ENCODE measurements around the gene SRGAP1.

Gene SRGAP1

DNA sequence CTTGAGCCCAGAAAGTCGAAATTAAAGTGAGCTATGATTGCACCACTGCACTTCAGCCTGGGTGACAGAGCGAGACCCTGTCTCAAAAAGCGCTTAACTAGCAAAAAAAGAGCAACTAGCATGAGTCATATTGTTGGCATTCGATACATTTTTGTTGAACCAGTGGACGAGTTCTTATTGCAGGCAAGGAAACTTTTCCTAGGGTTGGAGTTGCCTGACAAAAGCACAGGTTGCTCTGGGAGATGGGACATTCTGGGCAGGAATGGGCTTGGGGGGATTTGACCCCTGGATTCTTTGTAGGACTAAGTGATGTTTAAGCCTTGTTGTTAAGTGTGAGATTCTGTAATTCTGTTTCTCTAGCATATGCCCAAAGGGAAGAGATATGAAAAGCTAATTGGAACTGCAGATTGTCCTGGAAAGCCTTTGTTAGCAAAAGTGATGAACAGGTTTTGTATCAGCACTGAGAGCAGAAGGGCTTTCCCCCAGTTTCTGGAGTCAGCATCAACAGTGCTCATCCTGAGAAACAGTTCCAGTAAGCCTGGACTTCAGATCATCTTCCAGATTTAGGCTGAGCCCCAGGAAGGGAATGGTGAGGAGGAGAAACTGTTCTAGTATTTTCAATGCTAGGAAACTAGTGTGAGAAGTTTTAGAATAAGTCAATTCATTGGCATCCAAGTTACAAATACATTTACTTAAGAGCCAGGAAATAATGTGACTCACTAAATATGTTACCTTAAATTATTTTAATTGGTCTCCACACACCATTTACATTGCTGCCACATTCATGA lies 123.1 kb downstream of the SRGAP1 start:
- H3K4me1 ChIP-seq (ENCODE audit: control insufficient read depth, insufficient read depth, low read length), result no peaks in the 10 kb centered on the region
- H3K9me3 ChIP-seq (ENCODE audit: control insufficient read depth, insufficient read depth, low read depth, low read length), result no peaks in the 10 kb centered on the region
- POLR2A ChIA-PET, result no interaction called here
- H3K36me3 ChIP-seq (ENCODE audit: control insufficient read depth in 2 of 2, insufficient read depth in 1 of 2, low read length in 2 of 2), result no peaks in the 10 kb centered on the region
- TF ChIP-seq, protein P1, sequence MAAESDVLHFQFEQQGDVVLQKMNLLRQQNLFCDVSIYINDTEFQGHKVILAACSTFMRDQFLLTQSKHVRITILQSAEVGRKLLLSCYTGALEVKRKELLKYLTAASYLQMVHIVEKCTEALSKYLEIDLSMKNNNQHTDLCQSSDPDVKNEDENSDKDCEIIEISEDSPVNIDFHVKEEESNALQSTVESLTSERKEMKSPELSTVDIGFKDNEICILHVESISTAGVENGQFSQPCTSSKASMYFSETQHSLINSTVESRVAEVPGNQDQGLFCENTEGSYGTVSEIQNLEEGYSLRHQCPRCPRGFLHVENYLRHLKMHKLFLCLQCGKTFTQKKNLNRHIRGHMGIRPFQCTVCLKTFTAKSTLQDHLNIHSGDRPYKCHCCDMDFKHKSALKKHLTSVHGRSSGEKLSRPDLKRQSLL (tag by site-specific recombination; IDR thresholded peaks at IDR 0.05), result no peak
- TF ChIP-seq FEZF1 (tag by site-specific recombination; IDR thresholded peaks at IDR 0.05), result peak; percentile 24; the same call in 1 of the 2 replicates
- H3K4me3 ChIP-seq (ENCODE audit: low read depth, low read length), result no peak overlapping the region
- CTCF ChIA-PET, result interaction anchor here (0.6 to 0.7 kb wide), 3 partner anchors 16 to 873 kb away, joined by 3 to 4 read pairs (median 3); no protein-coding TSS in a partner anchor
- no peak overlapping the region for H3K27ac ChIP-seq (ENCODE audit: extremely low read depth, low read depth, low read length)

DNA sequence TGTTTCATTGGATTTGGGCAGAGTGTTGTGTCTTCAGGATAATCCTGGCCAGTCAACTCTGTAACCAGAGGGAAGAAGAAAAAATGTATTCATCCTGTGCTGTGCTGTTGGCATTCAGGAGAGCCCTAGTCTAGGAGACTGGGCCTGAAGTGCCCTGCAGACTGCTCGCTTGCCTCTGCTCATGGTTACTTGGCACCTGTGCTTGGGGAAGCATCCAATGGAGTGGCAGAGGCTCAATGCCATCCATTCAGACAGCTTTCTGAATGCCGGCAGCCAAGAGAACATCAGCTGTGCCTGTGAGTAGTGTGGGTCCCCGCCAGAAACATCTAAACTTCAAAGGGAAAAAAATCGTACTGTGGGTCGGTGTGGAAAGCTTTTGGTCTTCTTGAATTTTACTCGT lies 124.2 kb downstream of the SRGAP1 start:
- Histone ChIP-seq H3K27ac (ENCODE audit: extremely low read depth, low read depth, low read length) (no peak overlapping the region), H3K36me3 (ENCODE audit: control insufficient read depth in 2 of 2, insufficient read depth in 1 of 2, low read length in 2 of 2) (no peaks in the 10 kb centered on the region), H3K4me3 (ENCODE audit: low read depth, low read length) (no peak overlapping the region), H3K4me1 (ENCODE audit: control insufficient read depth, insufficient read depth, low read length) (no peaks in the 10 kb centered on the region), H3K9me3 (ENCODE audit: control insufficient read depth, insufficient read depth, low read depth, low read length) (no peaks in the 10 kb centered on the region)
- no peak for TF ChIP-seq MYNN (tag by site-specific recombination; IDR thresholded peaks at IDR 0.05; ENCODE audit: borderline replicate concordance)
- no peak for TF ChIP-seq ZNF239 (tag by site-specific recombination; IDR thresholded peaks at IDR 0.05)
- TF ChIP-seq ZNF664 (tag by site-specific recombination; IDR thresholded peaks at IDR 0.05), result no peak
- TF ChIP-seq ZFP41 (tag by site-specific recombination; IDR thresholded peaks at IDR 0.05; ENCODE audit: borderline replicate concordance), result no peak
- TF ChIP-seq ZNF776 (tag by site-specific recombination; IDR thresholded peaks at IDR 0.05; ENCODE audit: borderline replicate concordance), result no peak
- no peak for TF ChIP-seq ZNF266 (tag by site-specific recombination; IDR thresholded peaks at IDR 0.05; ENCODE audit: low read depth)
- TF ChIP-seq, protein P2, sequence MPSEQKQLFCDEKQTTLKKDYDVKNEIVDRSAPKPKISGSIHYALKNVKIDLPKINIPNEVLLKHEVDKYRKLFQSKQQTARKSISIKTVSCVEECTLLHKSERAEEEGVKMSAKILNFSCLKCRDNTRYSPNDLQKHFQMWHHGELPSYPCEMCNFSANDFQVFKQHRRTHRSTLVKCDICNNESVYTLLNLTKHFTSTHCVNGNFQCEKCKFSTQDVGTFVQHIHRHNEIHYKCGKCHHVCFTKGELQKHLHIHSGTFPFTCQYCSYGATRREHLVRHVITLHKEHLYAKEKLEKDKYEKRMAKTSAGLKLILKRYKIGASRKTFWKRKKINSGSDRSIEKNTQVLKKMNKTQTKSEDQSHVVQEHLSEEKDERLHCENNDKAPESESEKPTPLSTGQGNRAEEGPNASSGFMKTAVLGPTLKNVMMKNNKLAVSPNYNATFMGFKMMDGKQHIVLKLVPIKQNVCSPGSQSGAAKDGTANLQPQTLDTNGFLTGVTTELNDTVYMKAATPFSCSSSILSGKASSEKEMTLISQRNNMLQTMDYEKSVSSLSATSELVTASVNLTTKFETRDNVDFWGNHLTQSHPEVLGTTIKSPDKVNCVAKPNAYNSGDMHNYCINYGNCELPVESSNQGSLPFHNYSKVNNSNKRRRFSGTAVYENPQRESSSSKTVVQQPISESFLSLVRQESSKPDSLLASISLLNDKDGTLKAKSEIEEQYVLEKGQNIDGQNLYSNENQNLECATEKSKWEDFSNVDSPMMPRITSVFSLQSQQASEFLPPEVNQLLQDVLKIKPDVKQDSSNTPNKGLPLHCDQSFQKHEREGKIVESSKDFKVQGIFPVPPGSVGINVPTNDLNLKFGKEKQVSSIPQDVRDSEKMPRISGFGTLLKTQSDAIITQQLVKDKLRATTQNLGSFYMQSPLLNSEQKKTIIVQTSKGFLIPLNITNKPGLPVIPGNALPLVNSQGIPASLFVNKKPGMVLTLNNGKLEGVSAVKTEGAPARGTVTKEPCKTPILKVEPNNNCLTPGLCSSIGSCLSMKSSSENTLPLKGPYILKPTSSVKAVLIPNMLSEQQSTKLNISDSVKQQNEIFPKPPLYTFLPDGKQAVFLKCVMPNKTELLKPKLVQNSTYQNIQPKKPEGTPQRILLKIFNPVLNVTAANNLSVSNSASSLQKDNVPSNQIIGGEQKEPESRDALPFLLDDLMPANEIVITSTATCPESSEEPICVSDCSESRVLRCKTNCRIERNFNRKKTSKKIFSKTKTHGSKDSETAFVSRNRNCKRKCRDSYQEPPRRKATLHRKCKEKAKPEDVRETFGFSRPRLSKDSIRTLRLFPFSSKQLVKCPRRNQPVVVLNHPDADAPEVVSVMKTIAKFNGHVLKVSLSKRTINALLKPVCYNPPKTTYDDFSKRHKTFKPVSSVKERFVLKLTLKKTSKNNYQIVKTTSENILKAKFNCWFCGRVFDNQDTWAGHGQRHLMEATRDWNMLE (tag by site-specific recombination; conservative IDR thresholded peaks at IDR 0.05; ENCODE audit: low read depth), result no peak
- no peak for TF ChIP-seq YY2 (tag by site-specific recombination; IDR thresholded peaks at IDR 0.05)
- no peak for TF ChIP-seq FEZF1 (tag by site-specific recombination; IDR thresholded peaks at IDR 0.05)
- TF ChIP-seq, protein P3, sequence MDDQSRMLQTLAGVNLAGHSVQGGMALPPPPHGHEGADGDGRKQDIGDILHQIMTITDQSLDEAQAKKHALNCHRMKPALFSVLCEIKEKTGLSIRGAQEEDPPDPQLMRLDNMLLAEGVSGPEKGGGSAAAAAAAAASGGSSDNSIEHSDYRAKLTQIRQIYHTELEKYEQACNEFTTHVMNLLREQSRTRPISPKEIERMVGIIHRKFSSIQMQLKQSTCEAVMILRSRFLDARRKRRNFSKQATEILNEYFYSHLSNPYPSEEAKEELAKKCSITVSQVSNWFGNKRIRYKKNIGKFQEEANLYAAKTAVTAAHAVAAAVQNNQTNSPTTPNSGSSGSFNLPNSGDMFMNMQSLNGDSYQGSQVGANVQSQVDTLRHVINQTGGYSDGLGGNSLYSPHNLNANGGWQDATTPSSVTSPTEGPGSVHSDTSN (CRISPR knock-in tag; IDR thresholded peaks at IDR 0.05), result no peak
- no peak for TF ChIP-seq TCF7L2 (IDR thresholded peaks at IDR 0.05; ENCODE audit: borderline replicate concordance, low read depth, low read length)
- no peak for TF ChIP-seq GLIS1 (tag by site-specific recombination; IDR thresholded peaks at IDR 0.05)
- TF ChIP-seq ZNF202 (tag by site-specific recombination; IDR thresholded peaks at IDR 0.05; ENCODE audit: borderline replicate concordance), result no peak
- no peak for TF ChIP-seq KLF16 (tag by site-specific recombination; IDR thresholded peaks at IDR 0.05)
- no peak for TF ChIP-seq ZBTB17 (tag by site-specific recombination; IDR thresholded peaks at IDR 0.05)
- TF ChIP-seq ZNF624 (tag by site-specific recombination; IDR thresholded peaks at IDR 0.05), result no peak
- ChIA-PET CTCF (interaction anchor here (0.6 kb wide), 1 partner anchor 552 kb away, joined by 3 read pairs; no protein-coding TSS in a partner anchor), POLR2A (no interaction called here)
